NCI-H510A treated with DMSO at 0.1 percent for 48 hours (cell line): ENCODE results near the gene ENTPD7.
"Not testable (repeated sequence)": the region's sequence is repeated elsewhere in the genome, so short reads cannot be mapped to it uniquely, and the experiment has no call there.

Experiments
- DNase-seq: peaks from one replicate; lab custom pipeline; 2025; lab: John Stamatoyannopoulos, UW

Gene ENTPD7, protein sequence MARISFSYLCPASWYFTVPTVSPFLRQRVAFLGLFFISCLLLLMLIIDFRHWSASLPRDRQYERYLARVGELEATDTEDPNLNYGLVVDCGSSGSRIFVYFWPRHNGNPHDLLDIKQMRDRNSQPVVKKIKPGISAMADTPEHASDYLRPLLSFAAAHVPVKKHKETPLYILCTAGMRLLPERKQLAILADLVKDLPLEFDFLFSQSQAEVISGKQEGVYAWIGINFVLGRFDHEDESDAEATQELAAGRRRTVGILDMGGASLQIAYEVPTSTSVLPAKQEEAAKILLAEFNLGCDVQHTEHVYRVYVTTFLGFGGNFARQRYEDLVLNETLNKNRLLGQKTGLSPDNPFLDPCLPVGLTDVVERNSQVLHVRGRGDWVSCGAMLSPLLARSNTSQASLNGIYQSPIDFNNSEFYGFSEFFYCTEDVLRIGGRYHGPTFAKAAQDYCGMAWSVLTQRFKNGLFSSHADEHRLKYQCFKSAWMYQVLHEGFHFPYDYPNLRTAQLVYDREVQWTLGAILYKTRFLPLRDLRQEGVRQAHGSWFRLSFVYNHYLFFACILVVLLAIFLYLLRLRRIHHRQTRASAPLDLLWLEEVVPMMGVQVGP

DNA sequence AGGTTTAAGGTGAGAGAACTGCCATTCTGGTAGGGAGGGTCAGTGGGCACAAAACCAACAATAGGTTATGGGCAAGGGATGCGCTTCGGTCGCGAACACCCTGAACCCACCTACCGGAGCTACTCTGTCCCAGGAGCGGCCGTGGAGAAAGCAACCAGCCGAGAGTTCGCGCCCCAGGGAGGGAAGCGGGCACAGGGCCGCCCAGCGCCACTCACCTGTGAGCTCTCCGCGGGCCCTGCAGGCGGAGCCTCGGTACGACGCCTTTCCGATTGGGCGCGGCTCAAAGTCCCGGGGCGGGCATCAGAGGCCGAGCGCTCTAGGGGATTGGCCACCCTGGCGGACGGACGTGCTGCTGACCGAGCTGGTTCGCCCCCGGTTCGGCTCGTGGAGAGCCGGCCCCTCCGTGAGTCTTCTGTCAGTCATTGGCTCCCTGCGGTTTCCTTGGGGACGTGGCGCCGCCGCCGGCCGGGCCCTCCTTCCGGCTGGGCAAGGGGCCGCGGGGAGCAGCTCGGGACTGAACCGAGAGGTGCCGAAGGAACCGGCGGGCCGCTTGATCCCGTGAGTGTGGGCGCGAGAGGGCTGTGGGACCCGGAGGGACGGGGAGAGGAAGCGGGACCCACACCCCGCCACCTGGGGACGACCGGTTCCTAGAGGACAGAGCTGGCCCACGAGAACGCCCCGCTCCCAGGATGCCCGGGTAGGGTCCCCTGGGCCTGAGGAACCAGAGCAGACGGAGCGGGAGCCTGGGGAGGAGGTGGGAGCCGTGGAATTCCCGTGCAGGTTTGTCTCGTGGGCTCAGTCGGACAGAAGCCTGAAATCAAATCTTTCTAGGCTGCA, at the start of gene ENTPD7:
TSS of gene ENTPD7 (plus strand) at position 479 of the 837 bp plus-strand sequence. CDS start 448 bp downstream, outside the sequence.
- peak; percentile 98 for DNase-seq

DNA sequence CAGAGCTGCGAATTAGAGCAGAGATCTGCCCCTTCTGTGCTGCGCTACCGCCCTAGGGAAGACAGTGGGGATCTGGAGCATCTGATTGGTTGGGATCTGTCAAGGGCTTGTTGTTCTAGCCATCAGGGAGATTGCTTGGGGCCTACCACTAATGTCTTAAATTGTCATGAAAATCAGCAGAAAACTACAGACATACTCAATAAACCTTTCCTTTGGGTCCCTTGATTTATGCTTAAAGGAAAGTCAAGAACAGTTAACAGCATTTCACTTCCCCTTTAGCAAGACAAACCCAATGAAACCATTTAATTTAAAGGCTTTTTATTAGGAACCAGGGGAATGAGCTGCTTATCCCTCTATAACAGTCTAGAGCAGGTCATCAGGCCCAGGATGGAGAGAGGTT, 49.1 kb upstream of the ENTPD7 start:
- DNase-seq: no peak

DNA sequence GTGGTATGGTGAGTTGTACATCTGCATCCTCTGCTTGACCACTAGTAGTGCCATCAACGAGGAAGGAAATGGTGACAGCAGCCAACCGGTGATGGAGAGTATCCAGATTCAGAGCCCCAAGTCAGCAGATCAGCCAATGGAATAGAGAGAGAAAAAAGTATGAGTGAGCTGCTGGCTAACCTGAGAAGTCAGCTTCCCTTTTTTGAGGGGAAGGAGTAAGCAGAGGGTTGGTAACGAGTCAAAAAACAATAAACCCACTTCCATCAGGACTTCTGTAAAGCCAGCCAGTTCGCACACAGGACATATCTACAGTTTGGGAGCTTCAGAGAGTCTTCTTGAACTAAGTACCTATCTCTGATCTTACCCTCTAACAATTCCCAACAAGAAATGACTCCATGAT, 48.0 kb upstream of the ENTPD7 start:
- DNase-seq: no peak

DNA sequence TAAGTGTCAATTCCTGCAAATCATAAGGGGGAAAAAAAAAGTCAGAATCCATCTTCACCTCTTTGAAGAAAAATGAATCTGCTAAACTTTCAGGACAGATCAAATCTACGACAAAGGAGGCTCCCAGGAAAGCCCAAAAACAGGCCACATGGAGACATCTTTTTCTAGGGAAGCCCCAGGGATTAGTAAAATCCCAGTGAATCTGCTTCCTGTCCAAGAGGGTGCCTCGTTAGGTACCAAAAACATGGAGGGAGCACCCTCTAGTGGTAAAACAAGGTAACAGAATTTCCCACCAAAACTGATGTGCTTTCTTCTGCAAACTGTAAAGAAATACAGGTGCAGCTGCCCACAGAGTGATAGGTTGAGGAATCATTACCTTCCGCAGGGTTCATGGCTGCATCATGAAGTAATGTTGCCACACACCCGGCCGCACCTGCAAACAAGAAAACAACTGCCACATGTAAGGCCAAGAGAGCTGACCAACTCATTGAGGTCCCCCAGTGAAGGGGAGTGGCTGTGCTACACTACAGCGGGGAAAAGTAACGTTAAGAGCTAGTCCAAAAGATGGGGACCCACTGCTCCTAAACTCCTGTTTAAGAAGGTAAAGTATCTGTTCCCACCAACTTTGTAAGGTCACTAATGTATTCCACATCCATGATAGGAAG, 47.0 kb upstream of the ENTPD7 start:
- peak; percentile 77 for DNase-seq

DNA sequence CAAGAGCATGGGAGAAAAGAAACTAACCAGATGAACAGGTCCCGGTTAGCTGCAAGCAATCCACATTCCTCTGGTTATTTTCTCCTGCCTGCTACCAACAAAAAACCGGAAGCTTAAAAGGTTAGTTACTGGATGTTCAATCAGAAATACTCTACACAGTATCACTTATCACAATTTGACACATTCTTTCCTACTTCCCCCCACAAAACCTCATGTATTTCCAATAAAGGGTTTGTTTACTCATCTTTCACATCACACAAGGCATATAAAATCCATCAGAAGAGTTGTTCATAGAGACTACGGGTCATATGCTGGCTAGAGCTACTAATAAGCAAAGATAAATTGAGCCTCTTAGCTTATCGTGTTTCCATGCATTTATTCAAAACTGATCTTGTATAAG, 43.9 kb upstream of the ENTPD7 start:
- DNase-seq: no peak

DNA sequence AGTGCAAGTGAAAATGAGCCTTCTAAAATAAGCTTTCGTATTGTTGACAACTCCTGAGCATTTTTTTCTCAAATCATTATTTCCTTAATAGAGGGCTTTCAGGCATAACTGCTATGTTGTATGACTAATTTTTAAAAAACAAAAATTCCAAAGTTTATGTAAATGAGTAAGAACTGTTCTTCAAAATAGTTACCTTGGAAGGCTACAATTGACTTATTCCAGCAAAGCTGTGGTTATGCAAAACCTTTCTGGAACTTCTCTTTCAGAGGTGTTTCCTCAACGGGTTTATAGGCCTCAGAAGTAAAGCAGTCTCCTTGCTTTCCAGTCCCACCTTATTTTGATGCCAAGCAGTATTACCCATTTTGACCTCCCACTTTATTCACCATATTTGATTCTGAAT, 41.6 kb upstream of the ENTPD7 start:
- no peak for DNase-seq

DNA sequence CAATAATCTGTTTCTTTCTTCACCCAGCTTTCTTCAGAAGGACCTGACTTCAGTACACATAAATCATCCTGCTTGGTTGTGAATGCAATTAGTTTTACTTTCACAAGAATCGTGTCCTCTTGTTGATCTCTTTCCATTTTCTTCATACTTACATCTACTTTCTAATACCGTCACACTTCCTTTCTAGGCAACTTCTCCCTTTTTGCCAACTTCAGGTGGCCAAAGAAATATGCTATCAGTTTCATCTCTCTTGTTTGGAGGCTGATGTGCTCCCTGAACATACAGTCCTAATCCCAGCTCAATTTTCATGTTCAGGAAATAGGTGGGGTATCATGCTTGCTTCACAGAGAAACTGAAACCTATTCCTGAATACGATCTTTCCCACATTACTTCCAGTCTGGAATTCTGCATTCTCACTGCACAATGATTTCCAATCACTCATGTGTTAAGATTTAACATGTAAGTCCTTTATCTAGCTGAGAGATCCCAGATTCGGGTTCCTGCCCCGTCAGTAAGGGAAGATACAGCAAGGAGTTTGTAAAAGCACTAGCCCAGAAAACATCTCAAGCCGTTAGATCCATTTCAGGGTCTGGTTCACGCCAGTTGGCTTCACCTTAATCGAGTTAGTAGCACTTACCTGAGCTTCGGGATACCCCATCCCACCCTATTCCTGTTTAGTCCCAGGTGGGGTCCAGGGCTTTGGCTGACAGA, 40.1 kb upstream of the ENTPD7 start:
- no peak for DNase-seq

DNA sequence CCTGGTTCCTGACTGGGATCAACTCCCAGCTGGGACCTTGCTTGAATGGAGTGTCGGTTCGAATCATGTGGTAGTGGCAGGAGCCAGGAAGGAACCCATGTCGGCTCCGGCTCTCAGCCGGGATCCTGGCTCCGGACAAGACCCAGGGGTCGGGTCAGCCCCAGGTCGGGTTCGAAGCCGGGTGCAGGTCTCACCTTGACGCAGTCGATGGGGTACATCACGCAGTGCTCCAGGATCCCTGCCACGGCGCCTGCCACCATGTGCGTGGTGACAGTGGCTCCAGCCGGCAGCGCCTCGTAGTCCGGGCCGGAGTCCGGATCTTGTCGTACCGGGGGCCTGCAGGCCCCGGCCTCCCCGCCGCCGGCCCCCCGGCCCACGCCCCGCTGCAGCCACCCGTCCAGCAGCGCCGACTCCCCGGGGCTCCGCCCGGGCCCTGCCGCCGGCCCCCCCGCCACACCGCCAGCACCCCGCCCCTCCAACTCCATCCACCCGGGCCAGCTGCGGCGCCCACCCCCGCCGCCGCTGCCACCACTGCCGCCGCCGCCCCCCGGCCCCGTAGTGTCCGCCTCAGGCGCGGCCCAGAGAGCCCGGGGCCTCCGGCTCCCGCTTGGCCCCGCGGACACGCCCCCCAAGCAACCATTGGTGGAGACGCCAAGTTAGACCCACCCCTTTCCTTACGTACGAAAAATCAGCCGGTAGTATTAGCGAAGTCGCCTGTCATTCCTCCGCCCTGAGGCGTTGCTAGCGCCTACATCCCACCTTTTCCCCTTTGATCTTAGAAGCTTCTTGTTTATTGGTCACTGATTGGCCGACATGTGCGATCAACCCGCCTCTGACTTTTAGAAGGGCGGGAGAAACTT, 39.2 kb upstream of the ENTPD7 start, which contains the start of gene SLC25A28:
TSS of gene SLC25A28 (minus strand) at position 589 of the 860 bp plus-strand sequence. CDS start at position 485, 104 bp downstream.
- peak; percentile 99 for DNase-seq

DNA sequence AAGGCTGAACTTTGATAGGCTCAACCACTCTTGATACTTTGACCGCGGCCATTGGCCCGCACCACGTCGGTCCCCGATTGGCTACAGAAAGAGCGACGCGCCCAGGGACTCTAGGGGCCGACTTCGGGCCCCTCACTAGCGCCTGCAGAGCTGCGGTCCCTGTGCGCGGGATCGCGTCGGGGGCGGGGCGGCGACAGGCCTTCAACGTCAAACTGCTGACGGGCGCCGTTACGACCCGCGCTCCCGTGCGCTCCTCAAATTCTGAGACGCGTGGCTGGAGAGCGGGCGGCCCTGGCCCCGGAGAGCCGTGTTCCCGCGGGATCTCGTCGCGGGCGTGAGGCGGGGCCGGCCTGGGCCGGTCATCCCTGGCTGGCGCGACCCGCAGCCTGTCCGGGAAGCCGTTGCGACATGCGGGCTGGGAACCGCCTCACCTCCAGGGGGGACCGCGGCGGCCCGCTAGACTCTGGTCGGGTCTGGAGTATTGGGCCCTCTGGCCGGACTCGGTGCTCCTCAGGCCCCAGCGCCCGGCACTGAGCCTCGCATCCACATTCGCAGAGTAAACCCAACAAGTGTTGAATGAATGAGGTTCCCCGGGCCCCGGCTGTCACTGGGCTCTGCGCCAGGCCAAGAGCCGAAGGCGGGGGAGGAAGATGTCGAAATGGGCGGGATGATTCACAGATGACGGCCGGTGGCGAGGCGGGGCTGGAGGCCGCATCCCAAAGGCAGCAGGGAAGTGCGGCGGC, 38.4 kb upstream of the ENTPD7 start:
- peak; percentile 90 for DNase-seq

DNA sequence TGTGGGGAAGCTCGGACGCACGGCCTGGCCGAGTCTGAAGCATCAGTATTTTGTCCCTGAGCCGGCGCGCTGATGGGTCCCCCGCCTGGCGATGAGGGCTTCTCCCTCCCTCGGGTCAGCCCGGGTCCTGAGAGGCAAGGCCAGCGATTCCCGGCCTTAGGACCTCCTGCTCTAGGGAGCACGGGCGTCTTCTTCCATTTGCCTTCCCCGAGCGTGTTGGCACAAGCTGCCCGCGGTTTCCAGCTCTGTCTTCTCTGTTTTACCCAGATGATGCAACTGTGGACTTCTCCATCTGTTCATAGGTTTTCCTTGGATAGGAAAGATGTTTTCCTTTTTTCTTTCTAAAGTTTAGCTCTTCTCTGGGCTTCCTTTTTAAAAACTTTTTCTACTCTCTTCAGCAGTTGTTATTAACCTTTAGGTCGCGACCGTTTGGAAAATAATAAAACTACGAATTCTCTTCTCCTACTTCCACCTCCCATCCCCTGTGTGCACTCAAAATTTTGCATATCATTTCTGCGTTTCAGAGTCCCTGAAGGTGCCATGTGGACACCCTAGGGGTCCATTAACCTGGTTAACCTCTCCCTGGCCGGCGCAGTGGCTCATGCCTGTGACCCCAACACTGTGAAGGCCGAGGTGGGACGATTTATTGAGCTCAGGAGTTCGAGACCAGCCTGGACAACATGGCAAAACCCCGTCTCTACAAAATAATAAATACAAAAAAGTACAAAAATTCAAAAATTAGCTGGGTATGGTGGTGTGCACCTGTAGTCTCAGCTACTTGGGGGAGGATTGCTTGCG, 37.7 kb upstream of the ENTPD7 start:
- peak; percentile 84 for DNase-seq

DNA sequence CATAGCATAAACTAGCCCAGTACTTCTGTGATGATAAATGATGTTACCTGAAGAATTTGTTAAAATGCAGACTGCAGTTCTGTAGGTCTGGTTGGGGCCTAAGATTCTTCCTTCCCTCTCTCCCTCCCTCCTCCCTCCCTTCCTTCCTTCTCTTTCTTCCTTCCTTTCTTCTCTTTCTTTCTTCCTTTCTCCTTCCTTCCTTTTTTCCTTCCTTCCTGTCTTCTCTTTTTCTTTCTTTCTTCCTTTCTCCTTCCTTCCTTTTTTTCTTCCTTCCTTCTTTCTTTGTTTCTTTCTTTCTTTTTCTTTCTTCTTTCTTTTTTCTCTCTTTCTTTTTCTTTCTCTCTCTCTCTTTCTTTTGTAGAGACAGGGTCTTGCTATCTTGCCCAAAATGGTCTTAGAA, 35.4 kb upstream of the ENTPD7 start:
- no peak for DNase-seq

DNA sequence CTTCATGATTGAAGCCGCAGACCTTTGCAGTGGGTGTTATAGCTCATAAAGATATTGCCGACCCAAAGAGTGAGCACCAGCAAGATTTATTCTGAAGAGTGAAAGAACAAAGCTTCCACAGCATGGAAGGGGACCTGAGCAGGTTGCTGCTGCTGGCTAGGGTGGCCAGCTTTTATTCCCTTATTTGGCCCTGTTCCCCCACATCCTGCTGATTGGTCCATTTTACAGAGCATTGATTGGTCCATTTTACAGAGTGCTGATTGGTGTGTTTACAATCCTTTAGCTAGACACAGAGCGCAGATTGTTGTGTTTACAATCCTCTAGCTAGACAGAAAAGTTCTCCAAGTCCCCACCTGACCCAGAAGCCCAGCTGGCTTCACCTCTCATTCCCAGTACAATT, 34.2 kb upstream of the ENTPD7 start:
- DNase-seq: not testable (repeated sequence)

DNA sequence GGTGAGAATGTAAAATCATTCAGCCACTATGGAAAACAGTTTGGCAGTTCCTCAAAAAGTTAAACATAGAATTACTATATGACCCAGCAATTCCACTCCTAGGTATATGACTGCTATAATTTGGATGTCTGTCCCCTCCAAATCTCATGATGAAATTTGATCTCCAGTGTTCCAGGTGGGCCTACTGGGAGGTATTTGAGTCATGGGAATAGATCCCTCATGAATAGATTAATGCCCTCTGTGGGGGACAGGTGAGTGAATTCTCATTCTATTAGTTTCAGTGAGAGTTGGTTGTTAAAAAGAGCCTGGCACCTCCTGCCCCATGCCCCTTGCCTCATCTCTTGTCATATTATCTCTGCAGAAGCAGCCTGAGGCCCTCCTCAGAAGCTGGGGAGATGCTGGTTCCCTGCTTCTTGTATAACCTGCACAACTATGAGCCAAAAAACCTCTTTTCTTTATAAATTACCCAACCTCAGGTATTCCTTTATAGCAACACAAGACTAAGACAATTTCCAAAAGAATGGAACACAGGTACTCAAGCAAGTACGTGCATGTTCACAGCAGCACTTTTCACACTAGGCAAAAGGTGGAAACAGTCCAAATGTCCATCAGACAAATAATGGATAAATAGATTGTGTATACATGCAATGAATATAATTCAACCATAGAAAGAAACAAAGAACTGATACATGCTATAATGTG, 30.2 kb upstream of the ENTPD7 start:
- DNase-seq: no peak

DNA sequence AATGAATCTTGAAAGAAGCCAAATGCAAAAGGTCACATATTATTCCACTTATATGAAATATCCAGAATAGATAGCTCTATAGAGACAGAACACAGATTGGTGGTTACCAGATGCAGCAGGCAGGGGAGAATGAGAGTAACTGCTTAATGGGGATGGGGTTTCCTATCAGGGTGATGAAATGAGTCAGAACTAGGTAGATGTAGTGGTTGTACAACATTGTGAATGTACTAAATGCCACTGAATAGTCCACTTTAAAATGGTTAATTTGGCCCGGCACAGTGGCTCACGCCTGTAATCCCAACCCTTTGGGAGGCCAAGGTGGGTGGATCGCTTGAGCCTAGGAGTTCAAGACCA, 29.7 kb upstream of the ENTPD7 start:
- no peak for DNase-seq

DNA sequence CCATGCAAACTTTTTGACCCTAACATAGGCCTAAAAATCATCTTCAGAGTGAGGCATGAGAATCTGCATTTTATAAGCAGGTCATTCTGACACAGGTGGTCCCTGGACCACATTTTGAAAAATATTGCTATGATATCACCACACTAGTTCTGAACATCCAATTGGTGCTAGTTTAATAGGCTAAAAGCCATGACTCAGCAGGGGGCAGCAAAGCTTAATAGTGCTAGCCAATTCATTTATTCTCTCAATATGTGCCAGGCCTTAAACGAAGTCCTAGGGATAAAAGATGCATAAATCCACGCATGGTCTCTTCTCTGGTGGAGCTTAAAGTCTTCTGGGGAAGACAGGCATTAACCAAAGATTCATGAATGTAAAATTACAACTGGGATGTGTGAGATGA, 28.9 kb upstream of the ENTPD7 start:
- DNase-seq: no peak

DNA sequence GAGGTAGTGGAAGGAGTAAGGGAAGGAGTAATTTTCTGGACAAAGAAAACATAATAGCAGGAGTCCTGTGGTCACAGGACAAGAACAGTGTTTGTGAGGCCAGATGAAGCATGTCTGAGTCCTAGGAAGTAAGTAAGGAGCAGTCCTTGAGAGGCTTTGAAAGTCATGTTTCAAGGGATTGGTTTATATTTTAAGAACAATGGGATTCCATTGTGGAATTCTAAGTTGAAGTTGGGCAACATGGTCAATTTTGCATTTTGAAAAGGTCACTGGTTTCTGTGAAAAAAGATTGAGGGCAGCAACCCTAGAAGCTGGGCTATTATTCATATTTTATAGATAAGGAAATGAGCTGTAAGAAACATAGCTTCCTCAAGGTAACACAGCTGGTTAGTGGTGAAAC, 28.3 kb upstream of the ENTPD7 start:
- DNase-seq: no peak

DNA sequence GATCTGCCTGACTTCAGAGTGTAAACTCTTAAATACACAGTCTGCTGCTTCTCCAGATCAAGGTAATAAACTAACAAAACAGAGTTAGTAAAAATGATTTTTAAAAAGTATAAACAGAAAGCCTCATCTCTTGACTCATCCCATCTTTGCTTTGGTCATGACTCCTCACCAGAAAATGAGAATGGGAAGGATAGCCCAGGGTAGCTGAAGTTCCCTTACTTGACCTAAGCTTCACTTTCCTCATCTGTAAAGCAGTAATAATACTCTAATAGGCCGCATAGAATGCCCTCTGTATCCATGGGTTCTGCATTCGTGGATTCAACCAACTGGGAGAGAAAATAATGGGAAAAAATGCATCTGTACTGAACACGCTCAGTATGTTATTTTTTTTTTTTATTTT, 27.8 kb upstream of the ENTPD7 start:
- no peak for DNase-seq

DNA sequence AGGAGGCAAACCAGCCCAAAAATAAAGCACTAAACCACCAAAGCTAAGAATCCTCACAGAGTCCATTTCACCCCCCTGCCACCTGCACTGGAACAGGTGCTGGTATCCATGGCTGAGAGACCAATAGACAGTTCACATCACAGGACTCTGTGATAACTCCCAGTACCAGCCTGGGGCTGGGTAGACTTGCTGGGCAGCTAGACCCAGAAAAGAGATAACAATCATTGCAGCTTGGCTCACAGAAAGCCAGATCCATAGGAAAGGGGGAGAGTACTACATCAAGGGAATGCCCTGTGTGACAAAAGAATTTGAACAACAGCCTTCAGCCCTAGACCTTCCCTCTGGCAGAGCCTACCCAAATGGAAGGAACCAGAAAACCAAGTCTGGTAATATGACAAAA, 25.5 kb upstream of the ENTPD7 start:
- no peak for DNase-seq
